ELF-1 (cell line): ENCODE data around the gene HOXA3.

Source experiments
- DNase-seq: peaks from one replicate; pipeline ENCODE4 v3.0.0-alpha.2; 2016; ENCODE audit warnings: low read depth, low spot score

HOXA3 gene

DNA sequence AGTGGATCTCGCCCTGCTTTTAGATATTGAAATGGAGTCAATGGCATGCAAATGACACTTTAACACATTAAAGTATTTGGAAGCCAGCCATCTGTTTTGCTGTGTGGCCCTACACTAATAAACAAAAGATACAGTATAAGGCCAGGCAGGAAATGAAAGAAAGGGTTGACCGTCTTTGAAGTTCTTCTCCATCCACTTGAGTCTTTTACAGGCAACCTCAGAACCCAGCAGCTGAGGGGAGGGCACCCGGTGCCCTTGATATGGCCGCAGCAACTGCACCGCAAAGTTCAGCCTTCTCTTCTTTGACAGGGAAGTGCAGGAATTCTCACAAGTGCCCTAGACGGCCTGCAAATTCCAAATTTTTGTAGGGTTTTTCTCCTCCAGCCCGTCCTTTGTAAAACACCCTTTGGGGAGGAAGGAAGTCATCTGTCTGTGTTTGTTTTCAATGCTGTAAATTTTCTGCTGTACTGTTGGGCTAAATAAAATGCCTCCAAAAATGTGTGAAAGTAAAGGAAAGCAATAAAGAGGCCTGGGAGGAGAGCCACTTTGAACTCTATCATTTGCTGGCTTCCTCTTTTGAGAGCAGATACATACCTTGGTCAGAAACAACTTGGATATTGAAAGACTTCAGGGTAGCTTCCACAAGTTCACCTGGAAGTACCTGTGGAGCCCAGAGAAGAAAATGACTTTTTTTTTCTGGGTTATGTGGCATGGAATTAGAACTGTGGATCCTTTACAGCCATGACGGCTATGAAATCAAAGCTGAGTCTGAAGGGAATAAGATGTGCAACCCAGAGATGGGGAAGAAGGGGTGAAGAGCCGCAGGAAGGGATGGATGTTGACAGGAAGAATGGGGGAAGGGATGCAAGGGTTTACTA is 60.2 kb downstream of the HOXA3 start:
- DNase-seq: peak; percentile 87

DNA sequence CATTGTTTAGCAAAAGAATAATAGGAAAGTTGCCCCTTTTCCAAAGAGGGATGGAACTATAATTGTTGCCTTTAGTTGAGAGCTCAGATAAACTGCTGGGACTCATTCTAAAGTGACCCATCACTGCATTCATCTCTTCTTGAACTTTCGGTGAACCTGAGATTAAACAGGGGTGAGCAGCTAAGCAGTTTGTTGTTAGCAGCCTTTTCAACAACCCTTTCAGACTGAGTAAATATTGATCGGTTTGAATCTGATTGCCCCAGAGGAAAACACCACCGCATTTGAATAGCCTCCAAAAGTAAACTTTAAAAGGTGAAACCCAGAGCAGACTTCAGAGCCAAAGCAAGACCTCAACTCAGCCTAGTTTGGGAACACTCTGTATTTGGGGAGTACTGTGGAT is 61.3 kb downstream of the HOXA3 start:
- DNase-seq: peak; percentile 47

DNA sequence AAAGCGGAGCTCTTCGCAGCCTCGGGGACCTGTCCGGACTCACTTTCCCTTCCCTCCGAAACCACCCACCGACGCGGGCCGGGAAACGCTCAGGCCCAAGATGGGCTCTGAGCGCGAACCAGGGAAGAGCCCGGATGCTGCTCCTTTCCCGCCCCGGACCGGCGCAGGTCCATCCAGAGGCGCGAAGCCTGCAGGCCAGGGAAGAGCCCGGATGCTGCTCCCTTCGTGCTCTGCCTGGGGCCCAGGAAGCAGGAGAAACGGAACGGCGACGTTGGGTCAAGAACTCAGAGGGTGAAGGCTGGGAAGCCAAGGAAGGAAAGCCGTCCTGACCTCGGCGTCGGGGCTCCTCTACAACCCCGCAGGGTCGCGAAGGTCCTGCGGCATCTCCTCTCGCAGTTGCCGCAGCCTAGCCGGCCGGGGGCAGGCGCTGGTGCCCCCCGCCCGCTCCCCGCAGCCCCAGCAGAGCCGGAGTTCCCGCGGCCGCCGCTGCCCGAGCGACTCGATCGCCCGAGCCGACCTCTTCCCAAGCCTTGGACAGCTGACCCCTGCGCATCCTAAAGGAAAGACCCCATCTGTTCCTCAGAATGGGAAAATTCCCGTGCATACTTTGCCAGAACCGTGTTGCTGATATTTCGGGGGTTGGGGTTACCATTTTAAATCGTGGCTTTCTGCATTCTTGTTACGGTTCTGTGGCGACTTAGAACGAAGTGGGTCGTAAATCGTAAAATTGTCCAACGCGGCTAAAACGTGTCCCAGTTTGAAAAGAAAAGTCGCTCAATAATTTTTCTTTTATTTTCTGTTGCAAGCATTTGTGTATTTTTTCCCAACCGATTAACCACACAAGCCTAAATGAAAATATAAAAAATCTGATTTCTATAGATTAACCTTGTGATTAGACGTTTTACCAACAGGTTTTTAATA is 64.1 kb downstream of the HOXA3 start:
- DNase-seq: no peak

GRCh38 chr7:27083646-27084045 is 68.7 kb downstream of the HOXA3 start:
- DNase-seq: no peak

DNA sequence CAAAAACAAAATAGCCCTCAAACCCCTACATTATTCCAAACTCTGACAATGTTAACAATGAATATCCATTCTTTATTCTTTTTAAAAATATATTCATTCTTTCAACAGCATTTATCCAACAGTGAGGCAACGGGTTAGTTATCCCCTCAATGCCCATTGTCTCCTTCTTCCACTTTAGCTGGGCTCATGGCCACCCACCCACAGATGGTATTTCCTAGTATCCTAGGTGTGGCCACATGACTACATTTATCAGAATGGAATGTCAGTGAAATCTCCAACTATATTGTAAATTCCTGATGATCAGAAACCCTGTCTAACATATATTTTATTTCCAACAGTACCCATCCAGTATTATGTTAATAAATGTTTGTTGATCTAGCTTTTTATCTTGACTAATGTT is 70.2 kb downstream of the HOXA3 start:
- no peak for DNase-seq

- DNase-seq: peak; percentile 82
These were observed 71.4 kb downstream of the HOXA3 start for GRCh38 chr7:27080844-27081436.

GRCh38 chr7:27079234-27079975 is 73.0 kb downstream of the HOXA3 start:
- DNase-seq: no peak

DNA sequence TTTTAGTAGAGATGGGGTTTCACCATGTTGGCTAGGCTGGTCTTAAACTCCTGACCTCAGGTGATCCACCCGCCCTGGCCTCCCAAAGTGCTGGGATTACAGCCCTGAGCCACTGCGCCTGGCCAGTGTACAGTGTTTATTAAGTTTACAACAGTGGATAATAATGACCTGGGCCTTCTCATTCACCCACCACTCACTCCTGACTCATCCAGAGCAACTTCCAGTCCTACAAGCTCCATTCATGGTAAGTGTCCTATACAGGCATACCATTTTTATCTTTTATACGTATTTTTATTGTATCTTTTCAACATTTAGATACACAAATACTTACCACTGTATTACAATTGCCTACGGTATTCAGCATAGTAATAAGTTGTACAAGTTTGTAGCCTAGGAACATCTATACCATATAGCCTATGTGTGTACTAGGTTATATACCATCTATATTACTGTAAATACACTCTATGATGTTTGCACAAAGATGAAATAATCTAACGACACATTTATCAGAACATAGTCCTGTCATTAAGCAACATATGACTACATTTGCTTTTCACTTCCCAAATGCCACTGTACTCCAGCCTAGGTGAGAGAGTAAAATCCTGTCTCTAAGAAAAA is 73.7 kb downstream of the HOXA3 start:
- DNase-seq: no peak

GRCh38 chr7:27073076-27073475 is 79.3 kb downstream of the HOXA3 start:
- DNase-seq: no peak

- no peak for DNase-seq
These were observed 80.6 kb downstream of the HOXA3 start for GRCh38 chr7:27071622-27072390.

- no peak for DNase-seq
These were observed 84.1 kb downstream of the HOXA3 start for GRCh38 chr7:27068259-27068658.

- no peak for DNase-seq
These were observed 86.2 kb downstream of the HOXA3 start for GRCh38 chr7:27066148-27066547.

DNA sequence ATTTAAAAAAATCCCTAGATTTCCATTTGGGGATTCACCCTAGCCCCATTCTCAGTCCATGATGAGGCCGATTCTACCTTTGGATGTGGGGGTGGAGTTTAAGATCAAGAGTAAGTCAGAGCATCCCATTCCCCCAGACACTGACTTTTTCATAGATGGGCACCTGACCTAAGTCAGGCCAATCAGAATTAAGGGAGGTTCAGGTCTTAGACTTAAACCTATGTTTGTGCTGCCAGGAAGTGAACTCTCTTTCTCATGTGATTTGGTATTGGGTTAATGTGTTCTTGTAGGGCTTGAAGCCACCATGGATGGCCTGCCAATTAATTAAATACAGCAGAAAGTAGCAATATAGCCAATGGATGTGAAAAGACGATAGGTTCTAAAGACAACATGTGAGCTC is 86.7 kb downstream of the HOXA3 start:
- no peak for DNase-seq

DNA sequence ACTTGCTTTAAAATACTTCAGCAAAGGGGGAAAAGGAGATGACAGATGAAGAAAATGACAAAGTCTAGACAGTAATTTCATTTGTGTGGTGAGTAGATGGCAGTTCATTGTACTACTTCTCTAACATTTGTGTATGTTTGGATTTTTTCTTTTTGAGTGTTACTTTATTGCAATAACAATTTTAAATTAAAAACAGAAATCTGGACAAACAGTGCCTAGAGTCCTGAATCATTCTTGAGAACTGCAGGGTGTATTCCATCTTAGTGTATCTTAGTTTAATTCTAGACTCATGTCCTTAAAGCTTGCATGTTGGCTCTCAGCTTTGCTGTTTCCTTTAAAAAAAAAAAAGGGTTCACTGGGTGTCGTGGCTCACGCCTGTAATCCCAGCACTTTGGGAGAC is 87.7 kb downstream of the HOXA3 start:
- no peak for DNase-seq

GRCh38 chr7:27064159-27064558 is 88.2 kb downstream of the HOXA3 start:
- no peak for DNase-seq

- no peak for DNase-seq
These were observed 89.4 kb downstream of the HOXA3 start for GRCh38 chr7:27062946-27063345.
